Gastroesophageal sphincter (tissue), 3 donors: ENCODE results near the gene CLCN4.

Source experiments
- CTCF ChIP-seq, 4 experiments: fragments of 200-600 bp in 2 of 4; fragments of 450-650 bp in 2 of 4; sonication (generic) in 1 of 4; IDR thresholded peaks; one replicate each; pipeline ENCODE4 v1.5.1; 2017 to 2019; ENCODE audit warnings: antibody characterized with exemption in 4 of 4, mild to moderate bottlenecking in 2 of 4, moderate library complexity in 2 of 4
- EP300 ChIP-seq: sonication (generic); formaldehyde crosslinking; IDR thresholded peaks from one replicate; pipeline ENCODE4 v1.6.1; 2017; ENCODE audit warnings: antibody characterized with exemption, mild to moderate bottlenecking
- POLR2A ChIP-seq, 2 donors: fragments of 450-650 bp; IDR thresholded peaks; one replicate each; pipeline ENCODE4 v1.6.1; 2017; ENCODE audit warnings: antibody characterized with exemption in 2 of 2, mild to moderate bottlenecking in 2 of 2, moderate library complexity in 1 of 2
- POLR2AphosphoS5 ChIP-seq: sonication (generic); formaldehyde crosslinking; IDR thresholded peaks from one replicate; pipeline ENCODE4 v1.6.1; 2017; ENCODE audit warnings: antibody characterized with exemption

DNA sequence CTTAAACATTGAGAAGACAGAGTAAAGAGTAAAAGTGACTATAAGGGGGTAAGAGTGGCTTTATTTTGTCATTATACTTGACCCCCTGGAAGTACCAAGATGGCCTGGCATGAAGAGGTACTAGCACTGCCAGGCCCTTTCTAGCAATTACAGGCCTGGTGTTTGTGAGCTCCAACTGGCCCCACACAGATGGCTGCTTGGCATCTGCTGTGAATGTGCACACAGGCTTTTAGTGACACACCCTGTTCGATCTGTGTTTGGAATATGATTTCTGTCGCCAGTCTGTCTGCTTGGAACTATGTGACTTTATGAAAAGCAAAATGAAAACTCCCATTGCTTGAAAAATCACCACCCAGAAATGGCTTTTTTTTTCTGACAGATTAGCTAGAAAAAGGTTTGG lies 123.3 kb downstream of the CLCN4 start:
- no peak for TF ChIP-seq CTCF (IDR thresholded peaks at IDR 0.05)
- TF ChIP-seq POLR2AphosphoS5, result no peak
- TF ChIP-seq POLR2A (IDR thresholded peaks at IDR 0.05), result no peak
- no peak for TF ChIP-seq EP300
